Skeletal muscle satellite cell (primary cell): ENCODE results near the gene THAP6.
"Not testable (repeated sequence)": the region's sequence is repeated elsewhere in the genome, so short reads cannot be mapped to it uniquely, and the experiment has no call there.

Source experiments
- H3K27me3 ChIP-seq: 2 replicates; pipeline ENCODE4 v1.7.0; 2013; ENCODE audit warnings: low read length; ENCODE audit not compliant: control insufficient read depth, insufficient read depth
- H3K36me3 ChIP-seq: 2 replicates; pipeline ENCODE4 v1.7.0; 2013; ENCODE audit warnings: mild to moderate bottlenecking, control low read depth, low read length; ENCODE audit not compliant: insufficient read depth
- H3K4me1 ChIP-seq: 2 replicates; pipeline ENCODE4 v1.7.0; 2013; ENCODE audit warnings: low read length; ENCODE audit not compliant: control insufficient read depth, insufficient read depth
- H3K4me2 ChIP-seq: 2 replicates; pipeline ENCODE4 v1.7.0; 2013; ENCODE audit warnings: mild to moderate bottlenecking, low read length
- H3K4me3 ChIP-seq: 2 replicates; pipeline ENCODE4 v1.7.0; 2013; ENCODE audit warnings: low read length
- H3K9ac ChIP-seq: 2 replicates; pipeline ENCODE4 v1.7.0; 2013; ENCODE audit warnings: mild to moderate bottlenecking, low read depth, low read length, moderate library complexity
- H3K9me3 ChIP-seq: replicated peaks from 2 replicates; pipeline ENCODE4 v1.7.0; 2013; ENCODE audit warnings: mild to moderate bottlenecking, control low read depth, low read length

THAP6 gene

GRCh38 chr4:75499900-75500299, 14.4 kb upstream of the THAP6 start:
- H3K36me3 ChIP-seq: peaks cover 28% of the 10 kb centered on the region

GRCh38 chr4:75502671-75503070, 11.6 kb upstream of the THAP6 start:
- Histone ChIP-seq H3K9me3 (peaks cover 9% of the 10 kb centered on the region), H3K27me3 (no peaks in the 10 kb centered on the region), H3K4me2 (no peak overlapping the region), H3K4me1 (no peaks in the 10 kb centered on the region), H3K4me3 (no peak overlapping the region), H3K36me3 (peaks cover 42% of the 10 kb centered on the region), H3K9ac (no peak overlapping the region)

More at GRCh38 chr4:75499900-75500299, 14.4 kb upstream of the THAP6 start:
- H3K27me3 ChIP-seq: no peaks in the 10 kb centered on the region
- no peak overlapping the region for H3K4me2 ChIP-seq
- peaks cover 13% of the 10 kb centered on the region for H3K4me1 ChIP-seq
- no peak overlapping the region for H3K9ac ChIP-seq
- no peak overlapping the region for H3K4me3 ChIP-seq
- H3K9me3 ChIP-seq: peaks cover 9% of the 10 kb centered on the region

- H3K36me3 ChIP-seq: peaks cover 32% of the 10 kb centered on the region
- H3K4me1 ChIP-seq: no peaks in the 10 kb centered on the region
- H3K9me3 ChIP-seq: no peaks in the 10 kb centered on the region
- H3K27me3 ChIP-seq: no peaks in the 10 kb centered on the region
- no peak overlapping the region for H3K4me3 ChIP-seq
- no peak overlapping the region for H3K4me2 ChIP-seq
- no peak overlapping the region for H3K9ac ChIP-seq
These were observed 8.6 kb upstream of the THAP6 start for GRCh38 chr4:75505630-75506029.

DNA sequence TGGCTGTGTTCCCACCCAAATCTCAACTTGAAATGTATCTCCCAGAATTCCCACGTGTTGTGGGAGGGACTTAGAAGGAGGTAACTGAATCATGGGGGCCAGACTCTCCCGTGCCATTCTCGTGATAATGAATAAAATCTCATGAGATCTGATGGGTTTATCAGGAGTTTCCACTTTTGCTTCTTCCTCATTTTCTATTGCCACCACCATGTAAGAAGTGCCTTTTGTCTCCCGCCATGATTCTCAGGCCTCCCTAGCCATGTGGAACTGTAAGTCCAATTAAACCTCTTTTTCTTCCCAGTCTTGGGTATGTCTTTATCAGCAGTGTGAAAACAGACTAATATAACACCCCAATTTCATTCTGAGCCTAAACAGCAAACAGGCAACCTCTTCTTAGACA, 4.7 kb upstream of the THAP6 start:
- not testable (repeated sequence) for H3K4me2 ChIP-seq, H3K4me3 ChIP-seq, H3K27me3 ChIP-seq, H3K9ac ChIP-seq, H3K9me3 ChIP-seq
- H3K36me3 ChIP-seq: peaks cover 26% of the 10 kb centered on the region
- H3K4me1 ChIP-seq: peaks cover 22% of the 10 kb centered on the region

- Histone ChIP-seq H3K9me3 (no peaks in the 10 kb centered on the region), H3K4me3 (peak overlapping the region; percentile 90), H3K27me3 (no peaks in the 10 kb centered on the region), H3K4me1 (peaks cover 29% of the 10 kb centered on the region), H3K9ac (peak overlapping the region; percentile 92), H3K4me2 (peak overlapping the region; percentile 90), H3K36me3 (peaks cover 10% of the 10 kb centered on the region)
These were observed 2.4 kb upstream of the THAP6 start for GRCh38 chr4:75511841-75512240.

DNA sequence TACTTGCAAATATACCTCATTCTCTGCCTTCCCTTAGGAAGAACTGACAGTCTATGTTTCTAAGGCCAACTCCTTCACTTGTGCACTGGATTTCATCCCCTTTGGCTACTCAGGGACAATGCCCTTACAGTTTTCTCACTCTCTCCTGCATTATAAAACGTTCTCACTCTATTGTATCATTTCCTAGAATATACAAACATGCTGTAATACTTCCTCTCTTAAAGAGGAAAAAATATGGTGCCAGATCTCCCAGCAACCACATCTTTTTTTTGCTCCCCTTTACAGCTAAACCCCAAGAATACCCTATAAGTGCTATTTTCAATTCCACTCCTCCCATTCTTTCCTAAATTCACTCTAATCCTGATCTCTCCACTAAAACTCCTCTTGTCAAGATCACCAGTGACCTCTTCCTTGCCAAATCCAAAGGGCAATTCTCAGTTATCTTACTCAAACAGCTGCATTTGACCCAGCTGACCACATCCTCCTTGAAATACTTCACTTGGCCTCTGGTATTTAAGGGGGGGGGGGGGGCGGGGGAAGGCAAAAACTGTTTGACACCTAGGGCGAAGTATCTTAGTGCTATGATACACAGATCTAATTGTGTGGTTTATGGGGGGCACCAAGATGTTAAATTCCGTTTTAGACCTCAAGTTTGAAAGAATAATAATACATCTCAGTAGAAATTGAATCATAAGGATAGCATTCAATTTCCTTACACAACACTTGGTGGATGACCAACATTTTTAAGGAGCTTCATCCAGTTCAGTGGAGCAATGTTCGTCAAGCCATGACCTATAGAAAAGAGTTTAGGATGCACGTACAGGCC, 1.7 kb upstream of the THAP6 start:
- peak overlapping the region; percentile 90 for H3K4me2 ChIP-seq
- H3K4me3 ChIP-seq: peak overlapping the region; percentile 90
- H3K36me3 ChIP-seq: peaks cover 6% of the 10 kb centered on the region
- peaks cover 29% of the 10 kb centered on the region for H3K4me1 ChIP-seq
- H3K9me3 ChIP-seq: no peaks in the 10 kb centered on the region
- peak overlapping the region; percentile 92 for H3K9ac ChIP-seq
- no peaks in the 10 kb centered on the region for H3K27me3 ChIP-seq

- H3K4me2 ChIP-seq: peak overlapping the region; percentile 90
- H3K4me3 ChIP-seq: peak overlapping the region; percentile 90
- peaks cover 29% of the 10 kb centered on the region for H3K4me1 ChIP-seq
- H3K27me3 ChIP-seq: no peaks in the 10 kb centered on the region
- H3K9ac ChIP-seq: peak overlapping the region; percentile 92
- peaks cover 11% of the 10 kb centered on the region for H3K36me3 ChIP-seq
- no peaks in the 10 kb centered on the region for H3K9me3 ChIP-seq
These were observed 645 bp upstream of the THAP6 start for GRCh38 chr4:75513526-75514130.

DNA sequence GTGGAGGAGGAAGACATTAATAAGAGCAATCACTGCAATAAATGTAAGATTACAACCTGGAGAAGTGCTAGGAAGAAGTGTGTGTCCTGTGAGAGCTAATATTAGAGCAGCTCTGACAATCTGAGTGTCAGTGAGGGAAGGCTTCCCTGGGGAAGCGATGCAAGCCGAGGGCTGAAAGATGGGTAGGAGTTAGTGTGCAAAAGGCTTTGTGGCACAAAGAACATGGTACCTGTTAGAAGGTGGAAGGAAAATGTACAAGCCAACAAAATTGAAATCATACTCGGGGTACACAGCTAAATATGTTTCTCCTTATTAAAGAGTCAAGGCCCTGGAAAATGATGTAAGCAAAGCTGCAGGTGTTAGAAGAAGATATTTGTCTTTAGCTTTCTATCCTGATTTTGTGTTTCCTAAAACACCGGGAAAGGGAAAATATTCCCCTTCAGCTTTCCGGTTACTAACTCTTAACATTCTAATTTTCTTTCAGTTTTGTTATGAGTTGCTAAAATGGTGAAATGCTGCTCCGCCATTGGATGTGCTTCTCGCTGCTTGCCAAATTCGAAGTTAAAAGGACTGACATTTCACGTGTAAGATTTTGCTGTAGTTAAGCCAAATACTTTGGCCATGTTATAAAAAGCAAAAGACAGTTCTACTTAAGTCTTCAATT, 808 bp downstream of the THAP6 start:
- Histone ChIP-seq H3K4me2 (peak overlapping the region; percentile 90), H3K9me3 (no peaks in the 10 kb centered on the region), H3K36me3 (peaks cover 15% of the 10 kb centered on the region), H3K4me1 (peaks cover 29% of the 10 kb centered on the region), H3K9ac (peak overlapping the region; percentile 92), H3K27me3 (no peaks in the 10 kb centered on the region), H3K4me3 (peak overlapping the region; percentile 90)

GRCh38 chr4:75516144-75516543, 1.9 kb downstream of the THAP6 start:
- Histone ChIP-seq H3K4me2 (no peak overlapping the region), H3K4me3 (no peak overlapping the region), H3K9ac (no peak overlapping the region), H3K4me1 (peaks cover 28% of the 10 kb centered on the region), H3K27me3 (no peaks in the 10 kb centered on the region), H3K9me3 (no peaks in the 10 kb centered on the region), H3K36me3 (peaks cover 15% of the 10 kb centered on the region)

DNA sequence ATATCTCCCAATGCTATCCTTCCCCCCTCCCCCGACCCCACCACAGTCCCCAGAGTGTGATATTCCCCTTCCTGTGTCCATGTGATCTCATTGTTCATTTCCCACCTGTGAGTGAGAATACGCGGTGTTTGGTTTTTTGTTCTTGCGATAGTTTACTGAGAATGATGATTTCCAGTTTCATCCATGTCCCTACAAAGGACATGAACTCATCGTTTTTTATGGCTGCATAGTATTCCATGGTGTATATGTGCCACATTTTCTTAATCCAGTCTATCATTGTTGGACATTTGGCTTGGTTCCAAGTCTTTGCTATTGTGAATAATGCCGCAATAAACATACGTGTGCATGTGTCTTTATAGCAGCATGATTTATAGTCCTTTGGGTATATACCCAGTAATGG, 5.2 kb downstream of the THAP6 start:
- peaks cover 26% of the 10 kb centered on the region for H3K36me3 ChIP-seq
- not testable (repeated sequence) for H3K9ac ChIP-seq, H3K4me3 ChIP-seq, H3K4me1 ChIP-seq, H3K9me3 ChIP-seq, H3K4me2 ChIP-seq, H3K27me3 ChIP-seq

DNA sequence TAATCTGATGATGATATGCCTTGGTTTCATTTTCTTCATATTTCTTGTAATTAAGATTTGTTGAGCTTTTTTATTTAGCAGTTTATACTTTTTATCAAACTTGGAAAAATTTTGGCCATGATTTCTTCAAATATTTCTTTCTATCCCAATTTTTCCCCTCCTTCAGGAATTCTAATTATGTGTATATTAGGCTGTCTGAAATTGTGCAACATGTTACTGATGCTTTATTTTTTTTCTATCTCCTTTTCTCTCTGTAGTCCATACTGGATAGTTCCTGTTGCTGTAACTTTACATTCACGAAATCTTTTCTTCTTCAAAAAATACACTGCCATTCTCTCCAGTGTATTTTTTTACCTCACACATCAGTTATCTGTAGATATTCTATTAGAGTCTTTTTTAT, 10.8 kb downstream of the THAP6 start:
- Histone ChIP-seq H3K27me3 (no peaks in the 10 kb centered on the region), H3K4me1 (no peaks in the 10 kb centered on the region), H3K36me3 (peaks cover 34% of the 10 kb centered on the region), H3K4me2 (no peak overlapping the region), H3K4me3 (no peak overlapping the region), H3K9ac (no peak overlapping the region), H3K9me3 (no peaks in the 10 kb centered on the region)
